ENCODE measurements around the gene MYH9.
"Not testable (repeated sequence)": the region's sequence is repeated elsewhere in the genome, so short reads cannot be mapped to it uniquely, and the experiment has no call there.

Gene MYH9

GRCh38 chr22:36389122-36389521 lies 1.4 kb upstream of the MYH9 start:
- not testable (repeated sequence) for H3K4me3 ChIP-seq (ENCODE audit: low read depth, low read length); DNase-seq (ENCODE audit: low read depth)

GRCh38 chr22:36387709-36387958 lies 133 bp downstream of the MYH9 start:
- peak overlapping the region; percentile 90 for H3K4me3 ChIP-seq (ENCODE audit: low read depth, low read length)
- DNase-seq (ENCODE audit: low read depth): no peak

- H3K4me3 ChIP-seq (ENCODE audit: low read depth, low read length): peak overlapping the region; percentile 90
- no peak for DNase-seq (ENCODE audit: low read depth)
Measured at GRCh38 chr22:36386900-36387708, 663 bp downstream of the MYH9 start.

GRCh38 chr22:36386351-36386899 lies 1.3 kb downstream of the MYH9 start:
- peak overlapping the region; percentile 90 for H3K4me3 ChIP-seq (ENCODE audit: low read depth, low read length)
- DNase-seq (ENCODE audit: low read depth): no peak

DNA sequence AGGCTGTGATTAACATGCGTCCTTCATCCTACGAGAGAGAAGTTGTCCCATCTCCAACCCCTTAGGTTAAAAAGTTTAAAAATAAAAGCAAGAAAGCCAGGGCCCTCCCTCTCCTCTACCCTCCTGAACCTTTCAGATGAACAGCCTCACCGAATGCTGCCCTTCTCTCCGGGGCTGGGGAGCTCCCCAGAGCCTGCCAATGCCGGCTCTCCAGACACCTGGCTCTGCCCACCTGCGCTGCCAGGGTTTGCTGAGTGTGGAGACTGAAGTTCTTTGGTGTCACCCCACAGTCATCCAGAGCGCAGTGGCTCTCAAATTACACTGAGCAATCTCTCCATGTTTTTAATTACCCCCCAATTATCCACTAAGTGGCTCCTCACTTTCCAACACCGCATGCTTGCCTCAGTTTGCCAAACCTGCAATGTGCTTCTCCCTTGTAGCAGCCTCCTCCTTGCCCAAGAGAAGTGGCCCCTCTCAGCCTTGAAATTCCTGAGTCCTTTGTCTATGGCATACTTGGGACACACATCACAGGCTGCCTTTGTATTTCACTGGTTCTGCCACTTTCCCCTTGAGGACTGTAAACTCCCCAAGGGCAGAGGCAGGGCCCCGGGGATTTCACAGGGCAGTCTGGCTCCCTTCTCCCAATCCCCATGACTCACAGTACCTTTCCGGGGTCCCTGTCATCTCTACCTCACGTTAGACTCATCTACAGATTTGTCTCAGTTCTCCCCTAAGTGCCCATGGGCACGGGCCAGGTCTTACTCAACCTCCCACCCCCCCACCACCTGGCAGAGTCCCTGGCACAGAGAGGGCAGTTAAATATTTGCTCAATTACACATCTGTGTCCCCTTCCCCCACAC lies 2.0 kb downstream of the MYH9 start:
- no peak for DNase-seq (ENCODE audit: low read depth)
- peak overlapping the region; percentile 90 for H3K4me3 ChIP-seq (ENCODE audit: low read depth, low read length)

DNA sequence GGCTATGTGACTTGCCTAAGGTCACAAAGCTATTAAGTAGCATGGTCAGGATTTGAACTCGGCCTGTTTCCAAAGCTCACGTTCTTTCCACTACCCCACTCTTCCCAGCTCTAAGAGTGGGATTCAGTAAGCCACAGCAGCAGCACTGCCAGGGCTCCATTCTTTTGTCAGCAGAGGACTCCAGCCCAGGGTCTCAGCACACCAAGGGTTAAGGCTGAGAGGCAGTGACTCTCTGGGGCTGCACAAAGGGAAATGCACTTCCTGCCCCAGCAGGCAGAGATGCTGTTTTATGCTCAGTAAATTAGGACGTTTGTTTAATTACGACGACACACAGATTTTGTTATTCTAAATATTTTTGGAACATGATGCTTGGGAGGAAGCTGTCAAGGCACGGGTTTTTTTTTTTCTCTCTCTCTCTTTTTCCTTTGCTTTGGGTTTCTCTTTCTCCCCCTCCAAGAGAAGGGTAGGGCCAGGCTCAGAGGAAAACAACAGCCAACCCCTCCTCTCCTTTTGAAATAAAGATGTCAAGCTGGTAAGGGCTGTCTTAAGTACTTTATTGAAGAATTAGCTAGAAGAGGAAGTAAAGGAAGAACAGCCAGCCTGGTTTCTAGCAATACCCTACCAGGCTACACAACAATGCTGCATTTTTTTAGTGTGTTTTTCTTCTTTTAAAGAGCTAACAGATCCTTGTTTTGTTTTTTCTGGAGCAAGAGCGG lies 2.8 kb downstream of the MYH9 start:
- DNase-seq (ENCODE audit: low read depth): no peak
- H3K4me3 ChIP-seq (ENCODE audit: low read depth, low read length): peak overlapping the region; percentile 90

DNA sequence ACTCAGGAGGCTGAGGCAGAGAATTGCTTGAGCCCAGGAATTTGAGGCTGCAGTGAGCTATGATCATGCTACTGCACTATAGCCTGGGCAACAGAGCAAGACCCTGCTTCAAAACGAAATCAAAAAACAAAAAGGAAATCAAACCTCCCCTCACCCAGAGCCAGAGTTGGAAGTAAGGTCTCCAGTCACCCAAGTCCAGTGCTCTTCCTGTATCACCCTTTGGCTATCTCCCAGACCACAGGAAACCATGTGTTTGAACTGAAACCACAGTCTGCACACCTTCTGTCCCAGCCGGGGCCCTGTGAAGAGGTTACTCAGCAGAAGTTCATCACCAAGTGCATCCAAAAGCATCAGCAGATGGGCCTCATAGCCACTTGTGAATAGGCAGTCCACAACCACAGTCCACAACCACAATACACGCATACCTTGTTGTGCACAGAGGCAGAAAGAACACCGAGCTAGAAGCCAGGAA lies 4.6 kb downstream of the MYH9 start:
- H3K4me3 ChIP-seq (ENCODE audit: low read depth, low read length): no peak overlapping the region
- DNase-seq (ENCODE audit: low read depth): no peak

DNA sequence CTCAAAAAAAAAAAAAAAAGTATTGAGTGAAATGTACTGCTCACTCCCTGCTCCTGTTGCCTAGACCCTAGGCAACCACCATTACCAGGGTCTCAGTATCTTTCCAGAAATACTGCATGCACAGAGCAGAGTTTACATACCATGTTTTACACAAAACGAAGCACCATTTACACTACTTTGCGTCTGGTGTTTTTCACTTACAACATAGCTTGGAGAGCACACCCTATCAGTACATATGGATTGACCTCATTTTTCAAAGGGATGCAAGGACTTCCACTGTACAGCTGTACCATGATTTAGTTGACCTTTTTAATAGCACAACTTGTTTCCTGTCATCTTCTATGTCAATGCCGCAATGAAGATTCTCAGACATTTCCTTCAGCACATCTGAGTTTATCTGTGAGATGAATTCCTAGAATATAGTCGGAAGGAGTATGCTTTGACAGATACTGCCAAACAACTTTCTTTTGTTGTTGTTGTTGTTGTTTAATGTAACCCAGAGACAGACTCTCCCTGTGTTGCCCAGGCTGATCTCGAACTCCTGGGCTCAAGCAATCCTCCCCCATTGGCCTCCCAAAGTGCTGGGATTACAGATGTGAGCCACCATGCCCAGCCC lies 6.1 kb downstream of the MYH9 start:
- DNase-seq (ENCODE audit: low read depth): no peak

GRCh38 chr22:36379593-36380361 lies 8.0 kb downstream of the MYH9 start:
- DNase-seq (ENCODE audit: low read depth): no peak
- no peak overlapping the region for H3K4me3 ChIP-seq (ENCODE audit: low read depth, low read length)

More for the DNA sequence above, 6.1 kb downstream of the MYH9 start:
- no peak overlapping the region for H3K4me3 ChIP-seq (ENCODE audit: low read depth, low read length)

GRCh38 chr22:36378869-36379217 lies 8.9 kb downstream of the MYH9 start:
- DNase-seq (ENCODE audit: low read depth): no peak
- no peak overlapping the region for H3K4me3 ChIP-seq (ENCODE audit: low read depth, low read length)

DNA sequence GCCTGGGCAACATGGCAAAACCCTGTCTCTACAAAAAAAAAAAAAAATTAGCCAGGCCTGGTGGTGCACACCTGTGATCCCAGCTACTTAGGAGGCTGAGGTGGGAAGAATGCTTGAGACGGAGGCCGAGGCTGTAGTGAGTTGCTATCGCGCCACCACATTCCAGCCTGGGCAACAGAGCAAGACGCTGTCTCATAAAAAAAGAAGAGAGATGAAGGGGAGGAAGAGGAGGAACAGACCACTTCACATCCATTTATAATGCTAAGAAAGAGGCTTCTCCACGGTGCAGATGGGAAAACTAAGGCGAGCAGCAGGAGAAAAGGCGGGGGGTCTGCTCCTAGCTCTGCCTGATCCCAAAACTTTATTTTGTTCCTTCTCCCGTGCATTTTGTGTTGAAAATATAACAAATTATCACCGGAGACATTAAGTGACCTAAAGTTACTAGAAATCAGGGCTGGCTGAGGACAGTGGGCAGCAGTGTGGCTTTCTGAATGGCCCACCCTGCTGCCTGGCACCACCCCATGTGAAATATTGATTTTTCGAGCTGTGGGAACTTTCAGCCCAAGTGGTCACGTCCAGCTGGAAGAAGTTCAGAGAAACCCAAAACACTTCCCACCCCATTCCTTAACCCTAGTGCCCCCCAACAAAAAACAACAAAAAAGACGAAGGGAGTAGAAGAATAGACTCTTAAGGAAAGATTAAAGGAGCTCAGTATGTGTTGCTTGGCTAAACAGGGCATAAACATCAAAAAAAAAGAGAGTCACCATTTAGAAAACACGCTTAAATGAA lies 9.5 kb downstream of the MYH9 start:
- DNase-seq (ENCODE audit: low read depth): no peak
- no peak overlapping the region for H3K4me3 ChIP-seq (ENCODE audit: low read depth, low read length)

GRCh38 chr22:36377022-36377631 lies 10.6 kb downstream of the MYH9 start:
- DNase-seq (ENCODE audit: low read depth): no peak
- H3K4me3 ChIP-seq (ENCODE audit: low read depth, low read length): no peak overlapping the region

GRCh38 chr22:36376265-36376664 lies 11.5 kb downstream of the MYH9 start:
- H3K4me3 ChIP-seq (ENCODE audit: low read depth, low read length): no peak overlapping the region
- no peak for DNase-seq (ENCODE audit: low read depth)

DNA sequence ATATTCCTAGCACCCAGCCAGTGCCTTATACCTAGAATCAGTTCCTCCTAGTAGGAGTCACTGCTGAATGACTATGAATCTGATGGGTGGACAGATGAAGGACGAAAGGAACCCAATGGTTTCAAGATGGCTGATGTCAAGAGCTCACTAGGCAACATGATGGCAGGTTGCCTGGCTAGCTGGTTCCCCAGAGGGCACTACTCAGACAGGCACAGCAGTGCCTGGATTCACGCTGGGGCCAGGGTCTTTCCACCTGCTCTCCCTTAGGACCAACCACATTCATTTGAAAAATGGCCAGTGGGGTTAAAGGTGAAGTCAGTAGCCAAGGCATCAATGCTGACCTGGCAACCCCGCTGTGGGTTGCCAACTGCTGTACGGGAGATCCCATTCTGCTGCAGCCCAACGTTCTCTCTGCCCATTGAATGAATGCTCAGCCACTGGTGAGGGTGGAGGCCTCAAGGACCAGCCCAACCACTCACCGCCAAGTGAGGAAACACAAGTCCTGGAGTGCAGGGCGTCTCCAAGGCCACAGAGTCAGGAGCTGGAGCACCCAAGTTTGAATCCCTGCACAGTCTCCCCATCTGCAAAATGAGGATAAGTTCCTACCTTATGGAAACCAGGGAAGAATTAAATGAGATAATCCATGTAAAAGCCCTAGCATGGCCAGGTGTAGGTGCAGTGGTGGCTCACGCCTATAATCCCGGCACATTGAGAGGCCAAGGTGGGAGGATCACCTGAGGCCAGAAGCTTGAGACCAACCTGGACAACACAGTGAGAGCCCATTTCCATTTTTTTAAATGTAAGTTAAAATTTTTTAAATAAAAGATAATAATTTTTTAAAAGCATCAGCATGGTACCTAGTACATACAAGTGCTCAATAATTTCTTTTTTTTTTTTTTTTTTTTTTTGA lies 12.4 kb downstream of the MYH9 start:
- no peak overlapping the region for H3K4me3 ChIP-seq (ENCODE audit: low read depth, low read length)
- DNase-seq (ENCODE audit: low read depth): no peak

DNA sequence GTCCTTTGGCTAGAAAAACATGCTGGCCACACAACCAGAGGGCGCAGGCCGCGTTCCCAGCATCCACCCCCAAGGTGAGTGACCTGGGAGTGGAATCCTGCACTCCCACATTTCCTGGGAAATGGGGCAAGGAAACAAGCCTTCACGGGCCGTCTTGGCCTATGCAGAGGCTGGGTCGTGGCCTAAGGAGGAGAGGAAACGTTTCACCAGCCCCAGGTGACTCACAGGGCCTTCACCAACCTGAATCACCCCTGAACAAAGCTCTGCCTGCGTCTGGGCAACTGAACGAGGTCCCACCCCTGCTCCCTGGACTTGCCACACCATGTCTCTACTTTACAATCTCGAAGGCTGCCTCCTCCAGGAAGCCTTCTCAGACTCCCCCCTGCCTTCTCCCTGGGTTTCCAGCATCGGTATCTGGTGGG lies 13.2 kb downstream of the MYH9 start:
- no peak overlapping the region for H3K4me3 ChIP-seq (ENCODE audit: low read depth, low read length)
- DNase-seq (ENCODE audit: low read depth): no peak

GRCh38 chr22:36373258-36373579 lies 14.5 kb downstream of the MYH9 start:
- DNase-seq (ENCODE audit: low read depth): no peak

GRCh38 chr22:36371920-36372319 lies 15.8 kb downstream of the MYH9 start:
- H3K4me3 ChIP-seq (ENCODE audit: low read depth, low read length): no peak overlapping the region
- no peak for DNase-seq (ENCODE audit: low read depth)

More at GRCh38 chr22:36373258-36373579, 14.5 kb downstream of the MYH9 start:
- no peak overlapping the region for H3K4me3 ChIP-seq (ENCODE audit: low read depth, low read length)
